ENCODE results near the gene RMND5B. TPM values are rescaled to one million over a fixed set of nuclear protein-coding genes. Genes with fewer than 3 reads are reported as not detected.

Gene RMND5B
- total and polyA plus RNA-seq, 2 donors (not counting 1 experiment from before 2014, with no cell fraction given): 46.1 to 52.7 TPM

- no peak for TF ChIP-seq EZH2 (IDR thresholded peaks at IDR 0.05; ENCODE audit: borderline replicate concordance, insufficient read depth, low read depth, low read length, poor library complexity, severe bottlenecking)
- TF ChIP-seq, protein P1, sequence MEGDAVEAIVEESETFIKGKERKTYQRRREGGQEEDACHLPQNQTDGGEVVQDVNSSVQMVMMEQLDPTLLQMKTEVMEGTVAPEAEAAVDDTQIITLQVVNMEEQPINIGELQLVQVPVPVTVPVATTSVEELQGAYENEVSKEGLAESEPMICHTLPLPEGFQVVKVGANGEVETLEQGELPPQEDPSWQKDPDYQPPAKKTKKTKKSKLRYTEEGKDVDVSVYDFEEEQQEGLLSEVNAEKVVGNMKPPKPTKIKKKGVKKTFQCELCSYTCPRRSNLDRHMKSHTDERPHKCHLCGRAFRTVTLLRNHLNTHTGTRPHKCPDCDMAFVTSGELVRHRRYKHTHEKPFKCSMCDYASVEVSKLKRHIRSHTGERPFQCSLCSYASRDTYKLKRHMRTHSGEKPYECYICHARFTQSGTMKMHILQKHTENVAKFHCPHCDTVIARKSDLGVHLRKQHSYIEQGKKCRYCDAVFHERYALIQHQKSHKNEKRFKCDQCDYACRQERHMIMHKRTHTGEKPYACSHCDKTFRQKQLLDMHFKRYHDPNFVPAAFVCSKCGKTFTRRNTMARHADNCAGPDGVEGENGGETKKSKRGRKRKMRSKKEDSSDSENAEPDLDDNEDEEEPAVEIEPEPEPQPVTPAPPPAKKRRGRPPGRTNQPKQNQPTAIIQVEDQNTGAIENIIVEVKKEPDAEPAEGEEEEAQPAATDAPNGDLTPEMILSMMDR (IDR thresholded peaks at IDR 0.05): no peak
- Histone ChIP-seq H3K79me2 (ENCODE audit: control insufficient read depth, insufficient read depth, low read length) (no peaks in the 10 kb centered on the region), H3K4me1 (ENCODE audit: control insufficient read depth in 2 of 2, insufficient read depth in 2 of 2, low read length in 2 of 2) (no peaks in the 10 kb centered on the region), H3K9ac (ENCODE audit: low read length) (no peak overlapping the region), H3K36me3 (replicated peaks in 1 of 2; ENCODE audit: control extremely low read depth in 1 of 2, control insufficient read depth in 1 of 2, extremely low read depth in 1 of 2, insufficient read depth in 2 of 2, low read length in 1 of 2) (no peaks in the 10 kb centered on the region), H3K4me2 (replicated peaks; ENCODE audit: low read depth, low read length, poor library complexity, severe bottlenecking) (no peak overlapping the region), H3K27ac (ENCODE audit: low read length in 2 of 2) (no peak overlapping the region), H3K27me3 (replicated peaks in 1 of 4; ENCODE audit: control extremely low read depth in 1 of 4, control insufficient read depth in 3 of 4, insufficient read depth in 4 of 4, low read length in 3 of 4) (peaks cover 0 to 13% (median 2%) of the 10 kb centered on the region in 4 experiments), H3K9me3 (ENCODE audit: control extremely low read depth in 1 of 3, control insufficient read depth in 2 of 3, insufficient read depth in 1 of 3, low read length in 2 of 3) (no peaks in the 10 kb centered on the region), H3K4me3 (ENCODE audit: control extremely low read depth in 1 of 5, extremely low read depth in 1 of 5, insufficient read depth in 1 of 5, low read depth in 2 of 5, low read length in 4 of 5) (no peak overlapping the region), H4K20me1 (ENCODE audit: control insufficient read depth, insufficient read depth, low read length, poor library complexity, severe bottlenecking) (no peaks in the 10 kb centered on the region), H2AFZ (ENCODE audit: insufficient read depth, low read depth, low read length, poor library complexity, severe bottlenecking) (no peak overlapping the region)
- DNase-seq (no peak), ATAC-seq (ENCODE audit: low read depth) (no peak)
- no peak overlapping the region for H3K4me3 Mint-ChIP-seq
- no peaks in the 10 kb centered on the region for H3K9me3 Mint-ChIP-seq (ENCODE audit: insufficient read depth)
- CTCF ChIA-PET: no interaction called here
- intact Hi-C loops (cut with micrococcal nuclease): no loop called here
- H3K27ac Mint-ChIP-seq: no peak overlapping the region
- peaks cover 31% of the 10 kb centered on the region for H3K27me3 Mint-ChIP-seq
- POLR2A ChIA-PET: interaction anchor here (0.6 kb wide), 1 partner anchor 55 kb away, joined by 3 read pairs; no protein-coding TSS in a partner anchor
- H3K4me1 Mint-ChIP-seq: no peaks in the 10 kb centered on the region
- 44% methylated on average over 2 of the region's 2 CpGs for WGBS (ENCODE audit: insufficient coverage)
Measured at GRCh38 chr5:178189433-178189832, 58.6 kb downstream of the RMND5B start.

- no peaks in the 10 kb centered on the region for H3K36me3 ChIP-seq (replicated peaks in 1 of 2; ENCODE audit: control extremely low read depth in 1 of 2, control insufficient read depth in 1 of 2, extremely low read depth in 1 of 2, insufficient read depth in 2 of 2, low read length in 1 of 2)
Measured at GRCh38 chr5:178191661-178192060, 60.8 kb downstream of the RMND5B start.

More at GRCh38 chr5:178191661-178192060, 60.8 kb downstream of the RMND5B start:
- WGBS (ENCODE audit: insufficient coverage): no CpG with 5 or more reads among the region's 4 CpGs
- ATAC-seq (ENCODE audit: low read depth) (no peak), DNase-seq (no peak)
- intact Hi-C loops (cut with micrococcal nuclease): no loop called here
- TF ChIP-seq, protein P1 (IDR thresholded peaks at IDR 0.05): no peak
- no peak for TF ChIP-seq EZH2 (IDR thresholded peaks at IDR 0.05; ENCODE audit: borderline replicate concordance, insufficient read depth, low read depth, low read length, poor library complexity, severe bottlenecking)
- no peaks in the 10 kb centered on the region for H3K9me3 ChIP-seq (ENCODE audit: control extremely low read depth in 1 of 3, control insufficient read depth in 2 of 3, insufficient read depth in 1 of 3, low read length in 2 of 3)
- H2AFZ ChIP-seq (ENCODE audit: insufficient read depth, low read depth, low read length, poor library complexity, severe bottlenecking): no peak overlapping the region
- H3K4me3 Mint-ChIP-seq: no peak overlapping the region
- H3K4me2 ChIP-seq (replicated peaks; ENCODE audit: low read depth, low read length, poor library complexity, severe bottlenecking): no peak overlapping the region
- no peak overlapping the region for H3K27ac Mint-ChIP-seq
- ChIA-PET CTCF (interaction anchor here (0.7 kb wide), 1 partner anchor 1798 kb away, joined by 3 read pairs; no protein-coding TSS in a partner anchor), POLR2A (no interaction called here)
- peaks cover 0 to 18% (median 5%) of the 10 kb centered on the region in 4 experiments for H3K27me3 ChIP-seq (replicated peaks in 1 of 4; ENCODE audit: control extremely low read depth in 1 of 4, control insufficient read depth in 3 of 4, insufficient read depth in 4 of 4, low read length in 3 of 4)
- H4K20me1 ChIP-seq (ENCODE audit: control insufficient read depth, insufficient read depth, low read length, poor library complexity, severe bottlenecking): no peaks in the 10 kb centered on the region
- no peak overlapping the region for H3K4me3 ChIP-seq (ENCODE audit: control extremely low read depth in 1 of 5, extremely low read depth in 1 of 5, insufficient read depth in 1 of 5, low read depth in 2 of 5, low read length in 4 of 5)
- peaks cover 37% of the 10 kb centered on the region for H3K27me3 Mint-ChIP-seq
- no peaks in the 10 kb centered on the region for H3K4me1 ChIP-seq (ENCODE audit: control insufficient read depth in 2 of 2, insufficient read depth in 2 of 2, low read length in 2 of 2)
- no peaks in the 10 kb centered on the region for H3K4me1 Mint-ChIP-seq
- H3K9me3 Mint-ChIP-seq (ENCODE audit: insufficient read depth): no peaks in the 10 kb centered on the region
- H3K27ac ChIP-seq (ENCODE audit: low read length in 2 of 2): no peak overlapping the region
- no peaks in the 10 kb centered on the region for H3K79me2 ChIP-seq (ENCODE audit: control insufficient read depth, insufficient read depth, low read length)
- H3K9ac ChIP-seq (ENCODE audit: low read length): no peak overlapping the region
